ENCODE measurements around the gene THAP6. TPM values are rescaled to one million over a fixed set of nuclear protein-coding genes. Genes with fewer than 3 reads are reported as not detected.

The THAP6 gene
- total RNA-seq, 1 donor from 2014 or later, result 24.6 TPM

- Mint-ChIP-seq H3K4me3 (no peak overlapping the region), H3K4me1 (peaks cover 2% of the 10 kb centered on the region), H3K9me3 (no peaks in the 10 kb centered on the region), H3K27me3 (peaks cover 8% of the 10 kb centered on the region), H3K36me3 (ENCODE audit: low read depth) (no peaks in the 10 kb centered on the region), H3K27ac (no peak overlapping the region)
- TF ChIP-seq CTCF (IDR thresholded peaks at IDR 0.05), result no peak
- ATAC-seq (ENCODE audit: low read depth), result no peak
- intact Hi-C loops (cut with micrococcal nuclease), result no loop called here
- no peak for DNase-seq
- POLR2A ChIA-PET, result no interaction called here
- CTCF ChIA-PET, result no interaction called here
Measured at GRCh38 chr4:75565481-75565880, 51.2 kb downstream of the THAP6 start.

GRCh38 chr4:75566911-75567310 lies 52.6 kb downstream of the THAP6 start:
- ChIA-PET POLR2A (no interaction called here), CTCF (interaction anchor here (1.2 kb wide), 1 partner anchor 281 kb away, joined by 3 read pairs; no protein-coding TSS in a partner anchor)
- H3K27ac Mint-ChIP-seq, result no peak overlapping the region
- TF ChIP-seq CTCF (IDR thresholded peaks at IDR 0.05), result no peak
- ATAC-seq (ENCODE audit: low read depth), result no peak
- DNase-seq, result no peak
- H3K4me1 Mint-ChIP-seq, result peaks cover 2% of the 10 kb centered on the region
- no peaks in the 10 kb centered on the region for H3K36me3 Mint-ChIP-seq (ENCODE audit: low read depth)
- peaks cover 9% of the 10 kb centered on the region for H3K27me3 Mint-ChIP-seq
- H3K4me3 Mint-ChIP-seq, result no peak overlapping the region
- intact Hi-C loops (cut with micrococcal nuclease), result no loop called here
- H3K9me3 Mint-ChIP-seq, result no peaks in the 10 kb centered on the region

GRCh38 chr4:75567725-75568124 lies 53.5 kb downstream of the THAP6 start:
- DNase-seq (no peak), ATAC-seq (ENCODE audit: low read depth) (no peak)
- peaks cover 2% of the 10 kb centered on the region for H3K4me1 Mint-ChIP-seq
- CTCF ChIA-PET, result interaction anchor here (1.2 kb wide), 1 partner anchor 280 kb away, joined by 3 read pairs; no protein-coding TSS in a partner anchor
- H3K36me3 Mint-ChIP-seq (ENCODE audit: low read depth), result no peaks in the 10 kb centered on the region
- peaks cover 8% of the 10 kb centered on the region for H3K27me3 Mint-ChIP-seq
- H3K27ac Mint-ChIP-seq, result no peak overlapping the region
- POLR2A ChIA-PET, result no interaction called here
- no peak overlapping the region for H3K4me3 Mint-ChIP-seq
- intact Hi-C loops (cut with micrococcal nuclease), result no loop called here
- no peaks in the 10 kb centered on the region for H3K9me3 Mint-ChIP-seq
- no peak for TF ChIP-seq CTCF (IDR thresholded peaks at IDR 0.05)

Other genes with a start within 250 kb of the THAP6 start
- 28.5 and 29.6 TPM in 2 replicates for gene RCHY1, start 70 bp upstream of the THAP6 start, total RNA-seq
- gene ODAPH, start 41.6 kb downstream of the THAP6 start, total RNA-seq, result not detected in 2 replicates
- gene CDKL2, start 116.1 kb downstream of the THAP6 start, total RNA-seq, result not detected in 2 replicates
- gene G3BP2, start 158.9 kb downstream of the THAP6 start, total RNA-seq, result 98.2 and 103 TPM in 2 replicates
- gene USO1, start 210.1 kb downstream of the THAP6 start, total RNA-seq, result 41.3 and 41.7 TPM in 2 replicates

All from activated B cell treated with CpG ODN at 0.5 μM for 24 hours (primary cell).